Heart left ventricle (tissue), 13 donors: ENCODE measurements around the gene SPAG7.

Experiments
- CTCF ChIP-seq, 12 donors: fragments of 200-600 bp; sonication (generic) in 4 of 12; IDR thresholded peaks; one replicate each; pipeline versions ENCODE4 v1.5.0 to v1.8.0; 2018 to 2022; ENCODE audit warnings: antibody characterized with exemption in 12 of 12, mild to moderate bottlenecking in 5 of 12
- POLR2A ChIP-seq, 2 donors: fragments of 450-650 bp; IDR thresholded peaks; one replicate each; pipeline ENCODE4 v1.6.1; 2017; ENCODE audit warnings: antibody characterized with exemption in 2 of 2, mild to moderate bottlenecking in 2 of 2, moderate library complexity in 2 of 2
- donor health status: ischemic (EF 13 %, LVEDD 7.1; RV severe dilation, severe dysfunction).
- donor health status: DM: no; HTN: yes; CAD: no.
- donor health status: DM: no; HTN: no; CAD: no.
- donor health status: ischemic (EF 25% LVEDD 6.9; RV normal size, moderate dysfunction).
- donor health status: ischemic (EF 25% LVEDD 5.7; RV mildly dilated, moderate dysfunction).
- donor health status: ischemic (EF 35%, LVEDD 5.7; RV mildly dilated, moderate dysfunction).
- donor health status: nonischemic (EF 11% LVEDD 7.7; RV severe dilation, severe dysfunction).
- donor health status: DM: yes; HTN: yes; CAD: no.
- donor health status: PGD.
- donor health status: ischemic (EF 29% LVEDD 5.4; RV normal size, mild dysfunction).
- donor health status: nonischemic (EF 23%, LVEDD 6.1; RV moderate dilation, normal function).

- TF ChIP-seq CTCF (IDR thresholded peaks at IDR 0.05) (no peak), POLR2A (IDR thresholded peaks at IDR 0.05) (no peak)
Measured at GRCh38 chr17:4944163-4944553, 23.5 kb downstream of the SPAG7 start.
